Ovary (tissue), 3 donors: ENCODE measurements around the gene MAP7D3.

Experiments
- CTCF ChIP-seq, 3 donors: fragments of 450-650 bp in 2 of 3; fragments of 200-600 bp in 1 of 3; IDR thresholded peaks; one replicate each; pipeline versions ENCODE4 v1.5.1 to v1.8.0; 2016 to 2022; ENCODE audit warnings: antibody characterized with exemption in 3 of 3, mild to moderate bottlenecking in 1 of 3
- EP300 ChIP-seq: sonication (generic); formaldehyde crosslinking; IDR thresholded peaks from one replicate; pipeline ENCODE4 v1.6.1; 2017; ENCODE audit warnings: antibody characterized with exemption
- POLR2A ChIP-seq: fragments of 450-650 bp; IDR thresholded peaks from one replicate; pipeline ENCODE4 v1.6.1; 2017; ENCODE audit warnings: antibody characterized with exemption, mild to moderate bottlenecking, moderate library complexity
- donor health status: DM: no; HTN: no; CAD: no.

GRCh38 chrX:136201601-136202000 lies 49.6 kb downstream of the MAP7D3 start:
- TF ChIP-seq EP300 (no peak), POLR2A (no peak), CTCF (IDR thresholded peaks at IDR 0.05) (no peak)
